ENCODE measurements around the gene BRAT1.
"Not testable (repeated sequence)": the region's sequence is repeated elsewhere in the genome, so short reads cannot be mapped to it uniquely, and the experiment has no call there.

BRAT1 gene

DNA sequence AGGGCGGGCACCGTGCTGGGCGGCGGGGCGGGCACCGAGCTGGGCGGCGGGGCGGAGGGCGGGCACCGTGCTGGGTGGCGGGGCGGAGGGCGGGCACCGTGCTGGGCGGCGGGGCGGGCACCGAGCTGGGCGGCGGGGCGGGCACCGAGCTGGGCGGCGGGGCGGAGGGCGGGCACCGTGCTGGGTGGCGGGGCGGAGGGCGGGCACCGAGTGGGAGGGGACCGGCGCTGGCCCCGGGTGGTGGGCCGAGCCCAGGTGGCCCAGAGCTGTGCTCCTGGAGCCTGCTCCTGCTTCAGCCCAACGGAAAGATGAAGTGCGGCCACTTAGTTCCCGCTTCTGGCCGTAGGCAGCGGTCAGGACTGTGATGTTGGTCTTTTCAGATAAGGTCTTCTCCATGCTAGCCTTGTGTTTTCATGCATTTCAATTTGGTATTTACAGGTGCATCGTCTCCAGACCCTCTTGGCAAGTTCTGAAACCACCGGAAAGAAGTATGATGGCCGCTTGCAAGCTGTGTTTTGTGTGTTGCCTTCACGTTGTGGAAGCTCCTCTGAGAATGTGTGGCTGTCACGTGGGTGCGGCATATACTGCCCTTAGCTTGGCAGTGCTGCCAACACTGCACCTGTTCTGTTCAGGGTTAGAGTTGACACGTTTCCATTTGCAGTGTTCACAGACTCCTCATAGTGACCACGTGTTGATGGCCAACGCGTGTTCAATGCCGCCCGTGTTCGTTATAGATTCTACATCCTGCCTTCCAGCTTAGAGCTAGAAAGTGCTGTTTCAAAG lies 28.7 kb upstream of the BRAT1 start:
- no peak for DNase-seq (ENCODE audit: low read depth)

DNA sequence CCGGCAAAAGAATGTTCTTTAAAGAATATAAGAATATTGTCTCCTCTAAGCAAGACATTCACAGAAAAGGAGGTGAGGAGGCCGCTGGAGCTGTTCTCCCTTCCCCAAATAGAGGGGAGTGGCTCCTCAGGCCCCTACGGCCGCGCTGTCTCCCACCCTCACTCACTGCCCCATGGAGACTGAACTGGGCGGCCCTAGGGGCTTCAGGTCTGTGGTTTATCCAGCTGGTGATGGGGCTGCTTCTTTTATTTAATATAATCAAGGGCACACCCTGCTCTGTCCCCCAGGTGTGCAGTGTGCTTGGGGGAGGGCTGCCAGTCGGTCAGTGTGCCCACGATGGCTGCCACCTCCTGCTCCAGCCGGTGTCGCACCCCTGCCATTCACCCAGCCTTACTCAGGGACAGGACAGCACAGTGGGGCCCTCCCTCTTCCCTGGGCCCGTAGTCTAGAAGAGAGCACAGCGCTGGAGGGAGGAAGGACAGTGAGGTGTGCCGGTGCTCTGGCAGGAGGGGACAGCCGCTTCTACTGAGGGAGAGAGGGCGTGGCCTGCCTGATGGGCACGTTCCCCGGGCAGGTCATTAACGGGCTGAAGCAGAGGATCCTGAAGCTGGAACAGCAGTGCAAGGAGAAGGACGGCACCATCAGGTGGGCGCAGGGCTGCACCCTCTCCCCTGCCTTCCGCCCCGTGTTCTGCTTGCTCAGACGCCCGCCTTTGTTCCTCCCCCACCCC lies 26.8 kb upstream of the BRAT1 start:
- no peak for DNase-seq (ENCODE audit: low read depth)

DNA sequence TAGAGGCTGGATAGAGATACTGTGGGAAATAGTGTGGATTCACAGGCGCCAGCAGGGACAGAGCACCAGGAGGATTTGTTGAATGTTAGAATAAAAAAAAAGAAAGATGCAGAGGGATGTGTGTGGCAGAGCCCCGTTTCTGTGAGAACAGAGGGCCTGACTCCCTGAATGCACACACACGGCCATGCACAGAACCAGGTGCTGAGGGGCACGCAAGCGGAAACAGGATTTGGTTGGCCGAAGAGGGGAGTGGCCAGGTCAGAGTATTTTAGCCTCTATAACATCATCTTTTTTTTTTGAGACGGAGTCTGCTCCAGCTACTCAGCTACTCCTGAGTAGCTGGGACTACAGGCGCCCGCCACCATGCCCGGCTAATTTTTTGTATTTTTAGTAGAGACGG lies 25.3 kb upstream of the BRAT1 start:
- no peak for DNase-seq (ENCODE audit: low read depth)

DNA sequence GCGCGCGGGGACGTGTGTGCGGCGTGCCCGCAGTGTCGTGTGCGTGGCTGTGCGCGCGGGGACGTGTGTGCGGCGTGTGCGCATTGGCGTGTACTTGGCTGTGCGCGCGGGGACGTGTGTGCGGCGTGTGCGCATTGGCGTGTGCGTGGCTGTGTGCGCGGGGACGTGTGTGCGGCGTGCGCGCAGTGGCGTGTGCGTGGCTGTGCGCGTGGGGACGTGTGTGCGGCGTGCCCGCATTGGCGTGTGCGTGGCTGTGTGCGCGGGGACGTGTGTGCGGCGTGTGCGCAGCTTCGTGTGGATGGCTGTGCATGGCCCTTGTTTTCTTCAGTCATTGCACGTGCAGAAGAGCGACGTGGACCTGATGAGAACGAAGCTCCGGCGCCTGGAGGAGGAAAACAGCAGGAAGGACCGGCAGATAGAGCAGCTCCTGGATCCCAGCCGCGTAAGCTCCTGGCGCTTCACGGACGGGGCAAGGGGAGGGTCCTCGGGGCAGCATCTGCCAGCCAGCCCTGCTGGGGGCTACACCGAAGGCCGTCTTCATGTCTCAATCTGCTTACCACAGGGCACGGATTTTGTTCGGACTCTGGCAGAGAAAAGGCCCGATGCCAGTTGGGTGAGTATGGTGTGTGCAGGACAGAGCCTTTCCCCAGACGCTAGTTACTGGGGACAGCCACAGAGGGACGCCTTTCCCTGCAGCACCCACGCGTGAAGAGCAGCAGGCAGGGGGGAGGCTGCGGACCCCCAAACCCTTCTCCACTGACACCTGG lies 22.8 kb upstream of the BRAT1 start:
- DNase-seq (ENCODE audit: low read depth), result no peak

DNA sequence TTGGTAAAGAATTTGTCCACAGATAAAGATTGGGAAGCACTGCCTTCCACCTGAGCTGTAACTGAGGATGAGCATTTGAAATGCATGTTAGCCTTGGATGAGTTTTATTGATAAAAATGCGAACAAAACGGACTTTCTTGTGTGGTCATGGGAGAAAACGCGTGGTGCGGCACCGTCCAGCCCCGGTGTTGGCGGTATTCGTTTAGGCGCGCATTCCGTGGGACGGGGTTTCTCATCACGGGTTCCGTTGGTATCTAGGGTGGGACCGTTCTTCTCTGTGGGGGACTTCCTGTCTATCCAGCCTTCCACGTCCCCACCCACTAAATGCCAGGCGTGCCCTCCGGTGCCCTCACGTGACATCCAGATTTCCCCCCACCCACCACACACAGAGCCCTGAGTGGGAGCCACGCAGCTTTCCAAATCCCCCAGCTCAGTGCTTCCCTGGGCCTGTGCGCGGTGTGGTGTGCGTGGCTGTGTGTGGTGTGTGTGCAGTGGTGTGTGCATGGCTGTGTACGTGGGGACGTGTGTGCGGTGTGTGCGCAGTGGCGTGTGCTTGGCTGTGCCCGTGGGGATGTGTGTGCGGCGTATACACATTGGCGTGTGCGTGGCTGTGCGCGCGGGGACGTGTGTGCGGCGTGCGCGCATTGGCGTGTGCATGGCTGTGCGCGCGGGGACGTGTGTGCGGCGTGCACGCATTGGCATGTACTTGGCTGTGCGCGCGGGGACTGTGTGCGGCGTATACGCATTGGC lies 21.6 kb upstream of the BRAT1 start:
- DNase-seq (ENCODE audit: low read depth), result no peak

DNA sequence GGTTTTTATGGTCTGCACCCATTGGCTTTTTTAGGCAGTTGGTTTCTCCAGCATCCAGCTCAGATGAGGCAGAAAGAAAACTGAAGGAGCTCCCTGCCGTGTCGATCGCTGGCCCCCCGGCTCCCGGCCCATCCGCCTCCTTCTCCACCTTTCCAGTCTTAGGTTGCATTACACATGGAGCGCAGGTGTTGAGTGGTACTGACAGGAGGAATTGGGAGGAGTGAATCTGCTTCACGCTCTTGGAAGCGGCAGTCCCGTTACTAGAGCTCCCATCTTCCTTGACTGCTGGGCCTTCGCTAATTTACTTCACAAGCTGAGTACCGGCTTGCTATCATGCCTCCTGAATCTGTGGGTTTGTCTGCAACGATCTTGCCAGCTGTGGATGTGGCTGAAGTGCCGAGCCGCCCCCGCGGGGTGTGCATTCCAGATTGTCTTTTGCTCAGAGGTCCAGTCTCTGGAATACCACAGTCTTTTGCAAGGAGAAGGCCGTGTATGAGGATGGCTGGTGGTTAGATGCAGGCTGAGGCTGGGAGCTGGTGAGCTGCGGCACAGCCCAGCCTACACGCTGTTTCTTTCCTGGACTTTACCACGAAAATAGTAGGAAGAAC lies 20.5 kb upstream of the BRAT1 start:
- DNase-seq (ENCODE audit: low read depth), result no peak

DNA sequence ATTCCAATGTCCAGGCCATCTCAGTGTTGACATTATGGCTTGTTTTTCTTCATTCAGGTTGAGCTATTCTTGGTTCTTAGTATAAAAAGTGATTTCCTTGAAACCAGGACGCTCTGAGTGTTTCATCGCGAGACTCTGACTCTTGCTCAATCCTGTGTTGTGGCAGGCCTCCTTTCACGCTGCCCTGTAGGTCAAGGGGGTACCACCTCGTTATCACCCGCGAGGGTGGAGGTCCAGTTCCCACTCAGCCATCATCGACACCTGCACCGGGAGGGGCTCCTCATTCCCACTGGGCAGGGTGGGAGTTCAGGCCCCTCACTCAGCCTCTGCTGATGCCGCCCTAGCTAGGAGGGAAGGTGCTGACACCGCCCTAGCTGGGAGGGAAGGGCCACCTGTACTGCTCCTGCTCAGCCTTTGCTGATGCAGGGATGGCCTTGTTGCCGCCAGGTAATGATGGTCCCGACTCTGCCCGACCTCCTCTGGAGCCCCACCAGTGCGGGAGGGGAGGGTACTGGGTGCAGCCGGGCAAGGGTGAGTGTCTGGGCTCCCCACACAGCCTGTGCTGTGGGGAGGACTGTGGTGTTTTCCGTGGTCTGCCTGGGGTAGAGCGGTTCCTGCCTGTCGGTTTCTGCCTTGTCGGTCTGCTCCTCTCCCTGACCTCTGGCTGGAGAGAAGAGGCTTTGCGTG lies 19.9 kb upstream of the BRAT1 start:
- DNase-seq (ENCODE audit: low read depth), result no peak

DNA sequence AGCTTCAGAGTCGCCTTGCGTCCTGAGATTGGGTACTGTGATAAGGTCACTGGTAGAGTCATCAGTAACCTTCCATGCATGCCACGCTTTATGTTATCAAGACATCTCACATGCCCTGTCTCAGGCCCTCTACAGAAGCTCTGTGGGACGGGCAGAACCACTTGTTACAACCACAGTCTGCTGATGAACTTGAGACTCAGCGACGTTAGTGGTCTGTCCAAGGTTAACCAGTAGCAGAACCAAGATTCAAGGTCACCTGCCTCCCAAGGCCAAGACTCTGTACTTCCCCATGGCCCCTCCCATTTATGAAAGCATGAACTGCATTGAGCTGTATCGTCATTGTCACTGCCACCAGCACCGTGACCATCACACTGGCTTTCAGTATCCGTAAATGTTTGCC lies 18.4 kb upstream of the BRAT1 start:
- DNase-seq (ENCODE audit: low read depth), result no peak

DNA sequence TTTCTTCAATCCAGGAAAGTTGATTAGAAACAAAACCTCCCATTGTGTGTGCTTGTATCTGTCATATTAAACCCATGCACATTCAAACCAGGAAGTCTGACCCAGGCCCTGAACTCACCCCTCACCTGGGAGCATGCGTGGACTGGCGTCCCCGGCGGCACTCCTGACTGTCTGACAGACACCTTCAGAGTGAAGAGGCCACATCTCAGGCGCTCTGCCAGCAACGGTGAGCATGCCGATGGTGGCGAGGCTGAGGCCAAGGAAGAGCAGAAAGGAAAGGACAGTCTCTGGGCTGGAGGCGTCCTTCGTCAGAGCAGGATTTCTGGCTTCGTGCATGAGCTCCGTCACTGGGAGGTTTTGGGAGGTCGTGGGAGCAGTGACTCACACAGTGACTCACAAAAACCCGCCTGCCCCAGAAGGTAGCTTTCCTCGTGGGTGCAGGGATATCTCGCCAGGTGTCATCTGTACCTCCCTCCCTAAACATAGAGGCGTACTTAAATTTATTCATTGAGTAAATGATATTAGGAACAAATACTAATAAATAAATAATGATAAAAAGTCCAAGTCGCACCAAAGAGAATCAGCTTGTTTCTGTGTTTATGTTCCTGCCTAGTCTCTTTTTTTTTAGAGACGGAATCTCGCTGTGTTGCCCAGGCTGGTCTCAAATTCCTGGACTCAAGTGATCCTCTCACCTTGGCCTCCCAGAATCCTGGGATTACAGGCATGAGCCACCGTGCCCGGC lies 16.9 kb upstream of the BRAT1 start:
- no peak for DNase-seq (ENCODE audit: low read depth)

DNA sequence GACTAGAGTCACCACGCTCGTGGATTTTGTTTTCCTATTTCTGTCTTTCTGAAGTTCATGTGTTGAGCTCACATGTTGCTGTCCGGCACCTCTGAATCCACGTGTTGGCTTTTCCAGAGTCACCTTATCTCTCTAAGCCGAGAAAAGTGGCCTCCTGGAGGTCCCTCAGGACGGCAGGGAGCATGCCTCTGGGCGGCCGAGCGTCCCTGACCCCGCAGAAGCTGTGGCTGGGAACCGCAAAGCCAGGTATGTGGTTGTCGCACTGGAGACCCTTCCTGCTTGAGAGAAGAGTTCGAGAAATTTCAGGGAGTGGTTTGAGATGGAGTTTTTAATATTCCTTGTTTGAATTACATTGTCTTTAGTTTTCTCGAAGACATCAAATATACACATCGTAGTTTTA lies 16.1 kb upstream of the BRAT1 start:
- DNase-seq (ENCODE audit: low read depth), result no peak

DNA sequence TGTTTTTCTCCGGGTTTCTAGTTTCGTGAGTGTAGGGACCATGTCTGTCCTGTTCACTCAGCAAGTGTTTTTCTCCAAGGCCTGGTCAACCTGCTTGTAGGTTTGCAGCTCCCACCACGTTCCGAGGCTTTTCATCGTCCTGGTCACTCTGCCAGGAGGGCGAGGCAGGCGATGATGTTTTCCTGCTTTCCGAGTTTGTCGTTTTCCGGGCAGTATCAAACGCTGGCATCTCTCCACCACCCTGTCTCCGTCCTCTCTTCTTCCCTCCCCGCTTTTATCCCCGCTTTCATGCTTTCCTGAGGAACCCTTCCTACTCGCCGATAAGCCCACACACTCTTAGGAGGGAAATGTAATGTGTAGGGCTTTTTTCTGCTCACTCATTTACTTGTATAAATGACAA lies 14.7 kb upstream of the BRAT1 start:
- DNase-seq (ENCODE audit: low read depth), result no peak

DNA sequence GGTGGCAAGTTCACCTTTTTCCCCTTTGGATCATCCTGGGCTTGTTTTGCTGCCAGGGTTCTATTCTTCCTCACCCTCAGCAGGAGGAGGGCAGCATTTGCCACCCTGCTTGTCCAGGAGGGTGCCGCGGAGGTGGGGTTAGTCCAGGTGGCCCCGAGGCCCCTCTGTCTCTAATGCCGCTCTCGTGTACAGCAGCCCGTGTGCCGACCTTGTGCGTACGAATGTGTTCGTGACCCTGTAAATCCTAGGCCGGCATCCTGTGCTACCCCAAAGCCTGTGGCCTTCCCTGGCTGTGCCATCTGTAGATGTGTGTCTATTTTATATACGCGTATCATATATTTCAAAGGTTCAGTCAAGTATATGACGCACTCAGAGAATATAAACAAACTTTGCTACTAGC lies 14.1 kb upstream of the BRAT1 start:
- DNase-seq (ENCODE audit: low read depth), result no peak

DNA sequence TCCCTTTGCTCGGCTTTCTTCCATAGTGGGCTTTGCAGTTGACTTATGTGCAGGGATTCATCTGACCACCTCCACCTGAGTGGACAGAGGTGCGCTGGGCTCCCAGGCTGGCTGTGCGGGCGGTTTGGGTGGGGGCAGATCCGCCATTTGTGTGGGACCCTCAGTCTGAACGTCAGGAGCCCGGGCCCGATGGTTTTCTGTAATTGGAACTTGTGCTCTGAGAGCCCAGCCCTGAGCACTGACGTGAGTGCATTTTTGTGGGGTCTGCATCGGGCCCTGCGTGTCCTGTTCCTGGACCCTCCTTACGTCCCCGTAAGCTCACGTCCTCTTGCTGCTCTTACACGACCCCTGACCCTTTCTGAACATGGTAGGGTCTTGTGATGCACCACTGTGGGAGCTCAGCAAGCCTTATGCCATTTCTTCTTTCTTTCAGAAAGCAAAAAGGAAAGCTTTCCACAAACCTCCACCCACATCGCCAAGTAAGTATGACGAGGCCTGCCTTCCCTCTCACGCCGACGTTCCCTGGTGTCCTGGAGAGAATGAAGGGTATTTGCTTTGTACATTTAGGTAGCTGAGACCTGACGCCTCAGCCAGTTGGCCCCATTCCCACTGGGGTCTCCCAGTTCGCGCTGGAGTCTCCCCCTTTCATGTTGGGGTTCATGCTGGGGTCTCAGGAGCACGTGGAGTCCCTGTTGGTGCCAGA lies 13.3 kb upstream of the BRAT1 start:
- no peak for DNase-seq (ENCODE audit: low read depth)

DNA sequence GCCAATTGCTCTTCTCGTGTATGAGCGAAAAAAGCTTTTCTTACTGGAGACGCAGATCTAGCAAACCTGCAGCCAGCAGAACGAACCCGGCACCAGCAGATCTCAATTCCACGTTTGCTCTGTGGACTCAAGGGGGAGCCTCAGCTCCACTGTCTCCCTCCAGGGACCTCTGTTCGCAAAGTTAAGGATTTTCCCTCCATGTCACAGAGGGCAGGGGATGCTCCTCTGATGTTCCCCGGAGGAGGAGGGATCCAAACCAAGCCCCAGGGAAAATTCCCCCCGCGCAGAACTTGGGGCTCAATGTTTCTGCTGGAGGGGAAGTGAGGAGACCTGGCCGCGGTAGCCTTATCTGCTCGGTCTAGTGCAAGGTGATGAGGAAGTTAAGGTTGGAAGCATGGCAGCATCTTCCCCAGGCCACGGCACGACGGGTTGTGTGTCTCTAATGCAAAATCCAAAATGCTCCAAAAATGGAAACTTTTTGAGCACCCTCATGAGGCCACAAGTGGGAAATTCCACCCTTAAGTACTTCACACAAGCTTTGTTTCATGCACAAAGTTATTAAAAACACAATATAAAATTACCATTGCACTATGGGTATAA lies 12.5 kb upstream of the BRAT1 start:
- peak; percentile 20 for DNase-seq (ENCODE audit: low read depth)

DNA sequence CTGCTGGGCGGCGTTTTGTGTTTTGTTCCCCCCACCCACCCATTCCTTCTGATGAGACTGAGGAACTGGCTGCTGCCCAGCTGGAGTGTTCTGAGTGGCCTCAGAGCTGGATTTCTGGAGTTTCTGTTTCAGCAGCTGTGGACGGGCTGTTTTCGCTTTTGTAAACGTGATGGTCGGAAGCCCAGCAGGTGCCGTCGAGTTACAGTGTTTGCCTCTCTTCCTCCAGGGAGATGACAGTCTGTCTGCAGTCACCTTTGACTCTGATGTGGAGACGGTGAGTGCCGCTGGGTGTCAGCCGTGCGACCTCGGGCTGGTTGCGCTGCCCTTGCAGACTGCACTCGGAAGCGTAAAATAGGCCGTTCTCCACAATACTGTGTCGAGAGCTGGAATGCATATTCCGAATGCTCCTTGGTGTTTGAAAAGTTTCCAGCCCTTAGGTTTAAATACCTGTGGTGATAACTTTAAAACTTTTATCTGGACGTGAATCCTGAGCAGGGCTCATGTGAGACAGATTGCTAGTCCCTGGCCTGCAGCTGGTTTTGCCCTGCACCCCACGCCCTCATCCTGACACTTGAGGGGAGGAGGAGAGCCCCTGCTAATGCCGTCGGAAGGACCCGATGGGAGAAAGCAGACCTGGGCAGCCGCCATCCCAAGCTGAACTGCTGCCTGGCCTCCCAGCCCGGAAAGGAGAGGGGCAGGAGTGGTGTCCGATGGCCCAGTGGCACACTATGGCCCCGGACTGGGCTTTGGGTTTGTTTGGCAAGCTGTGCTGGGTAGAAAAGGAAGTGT lies 11.8 kb upstream of the BRAT1 start:
- DNase-seq (ENCODE audit: low read depth), result no peak

DNA sequence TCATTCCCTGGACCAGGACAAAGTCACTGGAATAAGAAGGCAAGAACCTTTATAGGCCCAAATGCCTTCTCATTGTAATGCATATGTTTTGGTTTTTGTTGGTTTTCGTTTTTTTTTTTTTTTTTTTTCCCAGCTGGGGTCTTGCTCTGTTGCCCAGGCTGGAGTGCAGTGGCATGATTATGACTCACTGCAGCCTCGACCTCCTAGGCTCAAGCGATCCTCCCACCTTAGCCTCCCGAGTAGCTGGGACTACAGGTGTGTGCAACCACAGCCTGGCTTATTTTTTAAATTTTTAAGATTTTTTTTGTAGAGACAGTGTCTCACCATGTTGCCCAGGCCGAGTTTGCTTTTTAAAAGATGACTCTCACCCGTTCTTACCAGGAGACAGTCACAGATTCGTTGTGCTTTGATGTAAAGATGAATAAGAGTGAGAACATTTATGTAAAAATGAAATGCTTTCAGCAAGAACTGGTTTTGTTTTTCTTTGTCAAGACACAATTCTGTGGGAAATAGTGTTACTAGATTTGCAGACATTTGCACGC lies 11.1 kb upstream of the BRAT1 start:
- DNase-seq (ENCODE audit: low read depth), result no peak

DNA sequence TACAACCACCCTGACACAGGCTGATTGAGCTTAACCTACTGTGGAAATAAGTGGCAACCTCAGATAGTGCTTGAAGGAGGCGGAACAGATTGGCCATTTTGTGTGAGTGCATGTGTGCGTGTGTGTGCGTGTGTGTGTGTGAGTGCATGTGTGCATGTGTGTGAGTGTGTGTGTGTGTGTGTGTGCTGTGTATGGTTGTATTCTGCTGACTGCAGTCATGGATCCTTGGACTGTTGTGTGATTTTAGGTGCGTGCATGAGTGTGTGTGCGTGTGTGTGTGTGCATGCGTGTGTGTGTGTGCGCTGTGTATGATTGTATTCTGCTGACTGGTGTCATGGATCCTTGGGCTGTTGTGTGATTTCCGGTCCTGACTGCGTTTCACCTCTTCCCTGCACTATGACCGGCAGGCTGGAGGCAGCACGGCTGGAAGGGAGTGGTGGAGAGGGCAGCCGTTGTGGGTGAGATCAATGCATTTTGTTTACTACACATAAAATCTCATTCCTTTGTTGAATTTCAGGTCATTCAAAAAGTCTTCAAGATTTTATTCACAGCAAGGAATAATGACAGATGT lies 9.7 kb upstream of the BRAT1 start:
- no peak for DNase-seq (ENCODE audit: low read depth)

DNA sequence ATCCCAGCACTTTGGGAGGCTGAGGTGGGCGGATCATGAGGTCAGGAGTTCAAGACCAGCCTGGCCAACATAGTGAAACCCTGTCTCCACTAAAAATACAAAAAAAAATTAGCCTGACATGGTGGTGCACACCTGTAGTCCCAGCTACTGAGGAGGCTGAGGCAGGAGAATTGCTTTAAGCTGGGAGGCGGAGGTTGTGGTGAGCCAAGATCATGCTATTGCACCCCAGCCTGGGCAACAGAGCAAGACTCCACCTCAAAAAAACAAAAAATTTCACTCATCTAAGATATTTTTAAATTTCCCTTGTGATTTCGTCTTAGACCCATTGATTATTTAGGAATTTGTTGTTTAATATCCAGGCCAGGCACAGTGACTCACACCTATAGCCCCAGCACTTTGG lies 8.6 kb upstream of the BRAT1 start:
- not testable (repeated sequence) for DNase-seq (ENCODE audit: low read depth)
